Uterus (tissue), 2 donors: Measurements from ENCODE around the gene FNBP1.

ENCODE experiments used
- POLR2A ChIP-seq, 2 donors: fragments of 450-650 bp; IDR thresholded peaks; one replicate each; pipeline ENCODE4 v1.6.1; 2016; ENCODE audit warnings: antibody characterized with exemption in 2 of 2, mild to moderate bottlenecking in 1 of 2, moderate library complexity in 1 of 2
- TF ChIP-seq, protein P1 (sequence below), 4 experiments: fragments of 200-600 bp in 2 of 4; fragments of 450-650 bp in 2 of 4; sonication (generic) in 2 of 4; IDR thresholded peaks; one replicate each; pipeline ENCODE4 v1.5.1; 2016 to 2019; ENCODE audit warnings: antibody characterized with exemption in 4 of 4, mild to moderate bottlenecking in 2 of 4, moderate library complexity in 1 of 4

DNA sequence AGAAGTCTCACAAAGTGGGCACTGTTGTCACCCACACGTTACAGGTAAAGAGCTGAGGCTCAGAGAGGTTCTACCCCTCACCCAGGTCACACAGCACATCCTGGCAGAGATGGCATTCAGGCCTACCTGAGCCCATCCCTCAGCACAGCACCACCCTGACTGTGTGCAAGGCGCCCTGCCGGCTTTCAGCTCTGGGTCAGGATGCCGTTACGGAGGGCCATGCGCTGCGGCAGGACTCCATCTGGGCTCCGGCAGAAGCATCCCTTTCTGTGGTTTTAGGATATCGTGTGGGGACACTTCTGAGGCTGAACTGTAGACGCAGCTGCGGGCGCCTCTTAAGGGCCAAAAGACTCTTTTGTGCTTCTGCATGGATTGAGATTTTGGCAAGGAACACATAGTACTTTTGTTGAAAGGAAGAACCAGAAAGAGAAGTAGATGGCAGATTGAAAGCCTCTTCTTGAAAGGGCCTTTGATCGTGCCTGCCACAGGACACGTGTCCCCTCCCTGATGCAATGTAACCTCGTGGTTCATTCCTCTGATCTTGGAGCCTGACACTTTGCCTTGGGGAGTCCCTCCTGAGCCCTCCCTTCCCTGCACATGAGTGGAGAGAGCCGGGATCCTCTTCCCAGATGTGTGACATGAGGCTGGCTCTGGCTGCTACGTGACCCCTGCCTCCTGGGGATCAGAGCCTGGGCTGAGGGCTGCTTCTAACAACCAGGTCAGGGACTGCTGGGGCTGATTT, 176.4 kb downstream of the FNBP1 start:
- TF ChIP-seq, protein P1, sequence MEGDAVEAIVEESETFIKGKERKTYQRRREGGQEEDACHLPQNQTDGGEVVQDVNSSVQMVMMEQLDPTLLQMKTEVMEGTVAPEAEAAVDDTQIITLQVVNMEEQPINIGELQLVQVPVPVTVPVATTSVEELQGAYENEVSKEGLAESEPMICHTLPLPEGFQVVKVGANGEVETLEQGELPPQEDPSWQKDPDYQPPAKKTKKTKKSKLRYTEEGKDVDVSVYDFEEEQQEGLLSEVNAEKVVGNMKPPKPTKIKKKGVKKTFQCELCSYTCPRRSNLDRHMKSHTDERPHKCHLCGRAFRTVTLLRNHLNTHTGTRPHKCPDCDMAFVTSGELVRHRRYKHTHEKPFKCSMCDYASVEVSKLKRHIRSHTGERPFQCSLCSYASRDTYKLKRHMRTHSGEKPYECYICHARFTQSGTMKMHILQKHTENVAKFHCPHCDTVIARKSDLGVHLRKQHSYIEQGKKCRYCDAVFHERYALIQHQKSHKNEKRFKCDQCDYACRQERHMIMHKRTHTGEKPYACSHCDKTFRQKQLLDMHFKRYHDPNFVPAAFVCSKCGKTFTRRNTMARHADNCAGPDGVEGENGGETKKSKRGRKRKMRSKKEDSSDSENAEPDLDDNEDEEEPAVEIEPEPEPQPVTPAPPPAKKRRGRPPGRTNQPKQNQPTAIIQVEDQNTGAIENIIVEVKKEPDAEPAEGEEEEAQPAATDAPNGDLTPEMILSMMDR (IDR thresholded peaks at IDR 0.05): no peak
- no peak for TF ChIP-seq POLR2A (IDR thresholded peaks at IDR 0.05)
